ENCODE measurements around the gene KCTD8.

DNA sequence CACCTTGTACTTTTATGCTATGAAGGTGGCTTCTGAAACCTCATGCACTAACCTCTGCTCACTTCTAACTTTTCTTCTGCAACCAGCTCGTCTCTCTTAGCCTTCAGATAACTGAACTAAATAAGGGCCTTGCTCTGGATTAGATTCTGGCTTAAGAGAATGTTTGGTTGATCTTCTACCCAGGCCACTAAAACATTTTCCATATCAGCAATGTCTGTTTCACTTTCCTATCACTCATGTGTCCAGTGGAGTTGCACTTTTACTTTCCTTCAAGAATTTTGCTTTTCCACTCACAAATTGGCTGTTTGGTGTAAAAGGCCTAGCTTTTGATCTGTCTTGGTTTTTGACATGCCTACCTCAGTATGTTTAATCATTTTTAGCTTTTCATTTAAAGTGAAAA, 105.8 kb downstream of the KCTD8 start:
- TF ChIP-seq POLR2AphosphoS5 (IDR thresholded peaks at IDR 0.05; ENCODE audit: low read depth, low read length) = no peak
- TF ChIP-seq, protein P1, sequence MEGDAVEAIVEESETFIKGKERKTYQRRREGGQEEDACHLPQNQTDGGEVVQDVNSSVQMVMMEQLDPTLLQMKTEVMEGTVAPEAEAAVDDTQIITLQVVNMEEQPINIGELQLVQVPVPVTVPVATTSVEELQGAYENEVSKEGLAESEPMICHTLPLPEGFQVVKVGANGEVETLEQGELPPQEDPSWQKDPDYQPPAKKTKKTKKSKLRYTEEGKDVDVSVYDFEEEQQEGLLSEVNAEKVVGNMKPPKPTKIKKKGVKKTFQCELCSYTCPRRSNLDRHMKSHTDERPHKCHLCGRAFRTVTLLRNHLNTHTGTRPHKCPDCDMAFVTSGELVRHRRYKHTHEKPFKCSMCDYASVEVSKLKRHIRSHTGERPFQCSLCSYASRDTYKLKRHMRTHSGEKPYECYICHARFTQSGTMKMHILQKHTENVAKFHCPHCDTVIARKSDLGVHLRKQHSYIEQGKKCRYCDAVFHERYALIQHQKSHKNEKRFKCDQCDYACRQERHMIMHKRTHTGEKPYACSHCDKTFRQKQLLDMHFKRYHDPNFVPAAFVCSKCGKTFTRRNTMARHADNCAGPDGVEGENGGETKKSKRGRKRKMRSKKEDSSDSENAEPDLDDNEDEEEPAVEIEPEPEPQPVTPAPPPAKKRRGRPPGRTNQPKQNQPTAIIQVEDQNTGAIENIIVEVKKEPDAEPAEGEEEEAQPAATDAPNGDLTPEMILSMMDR (IDR thresholded peaks at IDR 0.05) = no peak
